Uterus (tissue), 4 donors: Measurements from ENCODE around the gene WTAP. TPM values are rescaled to one million over a fixed set of nuclear protein-coding genes. Genes with fewer than 3 reads are reported as not detected.
"Not testable (repeated sequence)": the region's sequence is repeated elsewhere in the genome, so short reads cannot be mapped to it uniquely, and the experiment has no call there.

ENCODE experiments used
- DNase-seq, 2 donors: peaks; one replicate each; pipeline ENCODE4 v3.0.0-alpha.2; 2019 to 2020
- H3K27ac ChIP-seq, 2 donors: fragments of 200-600 bp; sonication (generic); 1 replicate in 1 of 2; 2 replicates in 1 of 2; pipeline ENCODE4 v1.5.1; 2016 to 2018
- H3K27me3 ChIP-seq, 2 donors: fragments of 200-600 bp; sonication (generic); one replicate each; pipeline ENCODE4 v1.5.1; 2018 to 2019; ENCODE audit warnings: control low read depth in 1 of 2
- H3K36me3 ChIP-seq, 2 donors: fragments of 200-600 bp; sonication (generic); one replicate each; pipeline ENCODE4 v1.5.1; 2019; ENCODE audit warnings: control low read depth in 1 of 2
- H3K4me1 ChIP-seq, 2 donors: fragments of 200-600 bp; sonication (generic); one replicate each; pipeline ENCODE4 v1.5.1; 2018 to 2019; ENCODE audit warnings: control low read depth in 1 of 2
- H3K4me3 ChIP-seq, 2 donors: fragments of 200-600 bp; sonication (generic); 1 replicate in 1 of 2; 2 replicates in 1 of 2; pipeline ENCODE4 v1.5.1; 2018 to 2019; ENCODE audit warnings: mild to moderate bottlenecking in 1 of 2
- H3K9me3 ChIP-seq, 2 donors: fragments of 200-600 bp; sonication (generic); one replicate each; pipeline ENCODE4 v1.5.1; 2019; ENCODE audit warnings: control low read depth in 1 of 2
- POLR2A ChIP-seq, 2 donors: fragments of 450-650 bp; IDR thresholded peaks; one replicate each; pipeline ENCODE4 v1.6.1; 2016; ENCODE audit warnings: antibody characterized with exemption in 2 of 2, mild to moderate bottlenecking in 1 of 2, moderate library complexity in 1 of 2
- intact Hi-C: fragments of 100-400 bp; cut with DNase I; formaldehyde crosslinking; loops from one replicate; pipeline ENCODE4 v1.15.1; 2023; ENCODE audit warnings: low total_unique reads
- total RNA-seq, 4 donors: library from RNA; depleted of rRNA in 3 of 4; stranded (reverse); fragments of >200 nt in 3 of 4; gene quantifications; one replicate each; pipeline versions ENCODE4 v1.1.0 to v1.2.4, GENCODE V29; 2014 to 2023
- TF ChIP-seq, protein P1 (sequence below), 4 experiments: fragments of 200-600 bp in 2 of 4; fragments of 450-650 bp in 2 of 4; sonication (generic) in 2 of 4; IDR thresholded peaks; one replicate each; pipeline ENCODE4 v1.5.1; 2016 to 2019; ENCODE audit warnings: antibody characterized with exemption in 4 of 4, mild to moderate bottlenecking in 2 of 4, moderate library complexity in 1 of 4
- donor health status: DM: yes; HTN: yes; CAD: no.

WTAP gene
- total RNA-seq, 4 donors from 2014 or later = 33.3 to 139 (median 95.9) TPM

DNA sequence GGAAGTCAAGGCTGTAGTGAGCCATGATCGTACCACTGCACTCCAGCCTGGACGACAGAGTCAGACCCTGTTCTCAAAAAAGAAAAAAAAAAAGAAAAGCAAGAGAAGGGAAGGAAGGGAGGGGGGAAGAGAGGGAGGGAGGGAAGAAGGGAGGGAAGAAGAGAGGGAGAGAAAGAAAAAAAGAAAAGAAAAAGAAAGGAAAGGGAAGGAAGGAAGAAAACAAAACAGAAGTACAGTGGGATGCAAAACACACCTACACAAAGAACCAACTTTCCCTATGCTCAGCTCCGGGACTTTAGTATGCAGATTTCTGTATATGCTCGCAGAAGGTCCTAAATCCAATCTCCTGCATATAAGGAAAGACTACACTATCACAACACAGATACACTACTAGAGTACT, 2.5 kb upstream of the WTAP start:
- H3K36me3 ChIP-seq = no peaks in the 10 kb centered on the region
- H3K4me1 ChIP-seq = peaks cover 0 to 8% of the 10 kb centered on the region in 2 donors
- H3K9me3 ChIP-seq = no peaks in the 10 kb centered on the region
- H3K27me3 ChIP-seq = no peaks in the 10 kb centered on the region
- no peak for DNase-seq
- no peak overlapping the region for H3K4me3 ChIP-seq
- TF ChIP-seq POLR2A (IDR thresholded peaks at IDR 0.05) = no peak
- TF ChIP-seq, protein P1, sequence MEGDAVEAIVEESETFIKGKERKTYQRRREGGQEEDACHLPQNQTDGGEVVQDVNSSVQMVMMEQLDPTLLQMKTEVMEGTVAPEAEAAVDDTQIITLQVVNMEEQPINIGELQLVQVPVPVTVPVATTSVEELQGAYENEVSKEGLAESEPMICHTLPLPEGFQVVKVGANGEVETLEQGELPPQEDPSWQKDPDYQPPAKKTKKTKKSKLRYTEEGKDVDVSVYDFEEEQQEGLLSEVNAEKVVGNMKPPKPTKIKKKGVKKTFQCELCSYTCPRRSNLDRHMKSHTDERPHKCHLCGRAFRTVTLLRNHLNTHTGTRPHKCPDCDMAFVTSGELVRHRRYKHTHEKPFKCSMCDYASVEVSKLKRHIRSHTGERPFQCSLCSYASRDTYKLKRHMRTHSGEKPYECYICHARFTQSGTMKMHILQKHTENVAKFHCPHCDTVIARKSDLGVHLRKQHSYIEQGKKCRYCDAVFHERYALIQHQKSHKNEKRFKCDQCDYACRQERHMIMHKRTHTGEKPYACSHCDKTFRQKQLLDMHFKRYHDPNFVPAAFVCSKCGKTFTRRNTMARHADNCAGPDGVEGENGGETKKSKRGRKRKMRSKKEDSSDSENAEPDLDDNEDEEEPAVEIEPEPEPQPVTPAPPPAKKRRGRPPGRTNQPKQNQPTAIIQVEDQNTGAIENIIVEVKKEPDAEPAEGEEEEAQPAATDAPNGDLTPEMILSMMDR (IDR thresholded peaks at IDR 0.05) = no peak
- intact Hi-C loops = loop anchor here (5.0 kb wide), 1 partner anchor 38 kb away; the partner anchor contains the start of gene ACAT2
- H3K27ac ChIP-seq = no peak overlapping the region

DNA sequence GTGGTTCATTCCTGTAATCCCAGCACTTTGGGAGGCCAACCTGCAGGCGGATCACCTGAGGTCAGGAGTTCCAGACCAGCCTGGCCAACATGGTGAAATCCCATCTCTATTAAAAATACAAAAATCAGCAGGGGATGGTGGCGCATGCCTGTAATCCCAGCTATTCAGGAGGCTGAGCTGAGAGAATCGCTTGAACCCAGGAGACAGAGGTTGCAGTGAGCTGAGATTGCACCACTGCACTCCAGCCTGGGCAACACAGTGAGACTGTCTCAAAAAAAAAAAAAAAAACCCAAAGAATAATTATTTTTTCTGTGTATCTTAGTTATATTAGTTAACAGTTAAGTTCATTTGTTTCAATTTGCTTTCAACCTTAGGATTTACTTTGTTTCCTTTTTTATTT, 2.1 kb upstream of the WTAP start:
- DNase-seq, H3K36me3 ChIP-seq, H3K9me3 ChIP-seq, H3K4me3 ChIP-seq, H3K27me3 ChIP-seq, H3K27ac ChIP-seq: not testable (repeated sequence)
- peaks cover 0 to 12% of the 10 kb centered on the region in 2 donors for H3K4me1 ChIP-seq
- intact Hi-C loops = loop anchor here (5.0 kb wide), 1 partner anchor 37 kb away; the partner anchor contains the start of gene ACAT2

DNA sequence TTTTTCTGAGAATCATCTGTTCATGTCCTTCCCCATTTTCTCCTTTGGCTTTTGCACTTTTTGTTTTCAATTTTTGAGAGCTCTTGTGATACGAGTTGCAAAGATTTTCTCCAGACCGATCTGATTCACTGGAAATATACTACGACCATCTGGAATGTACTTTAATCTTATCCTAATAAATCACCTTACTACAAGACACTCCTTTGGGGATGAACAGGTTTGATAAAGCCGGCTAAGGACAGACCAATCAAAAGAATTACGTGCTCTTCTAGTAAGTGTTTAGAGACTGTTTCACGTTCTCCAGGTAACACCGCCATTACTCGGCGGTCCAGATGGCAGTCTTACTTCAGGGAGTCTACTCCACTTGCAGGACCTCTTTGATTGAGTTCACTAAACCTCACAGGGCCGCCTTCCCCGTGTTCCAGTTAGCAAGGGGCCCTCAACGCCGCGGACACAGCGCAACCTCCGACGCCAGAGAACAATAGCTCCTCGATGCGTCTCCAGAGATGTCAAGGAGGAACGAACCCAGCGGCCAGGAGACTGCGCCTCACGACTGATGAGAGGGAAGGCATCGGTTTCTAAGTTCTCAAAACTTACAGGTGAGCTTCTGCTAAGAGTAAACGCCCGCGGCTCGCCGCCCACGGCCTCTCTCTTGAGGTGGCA, 920 bp upstream of the WTAP start:
- no peaks in the 10 kb centered on the region for H3K36me3 ChIP-seq
- H3K4me1 ChIP-seq = peaks cover 0 to 20% of the 10 kb centered on the region in 2 donors
- no peaks in the 10 kb centered on the region for H3K9me3 ChIP-seq
- H3K4me3 ChIP-seq = peak overlapping the region; percentile 93 to 94
- intact Hi-C loops = loop anchor here (5.0 kb wide), 1 partner anchor 36 kb away; the partner anchor contains the start of gene ACAT2
- TF ChIP-seq POLR2A (IDR thresholded peaks at IDR 0.05) = no peak
- TF ChIP-seq, protein P1 (IDR thresholded peaks at IDR 0.05) = no peak
- no peak for DNase-seq
- no peaks in the 10 kb centered on the region for H3K27me3 ChIP-seq
- H3K27ac ChIP-seq = peak overlapping the region; percentile 99

DNA sequence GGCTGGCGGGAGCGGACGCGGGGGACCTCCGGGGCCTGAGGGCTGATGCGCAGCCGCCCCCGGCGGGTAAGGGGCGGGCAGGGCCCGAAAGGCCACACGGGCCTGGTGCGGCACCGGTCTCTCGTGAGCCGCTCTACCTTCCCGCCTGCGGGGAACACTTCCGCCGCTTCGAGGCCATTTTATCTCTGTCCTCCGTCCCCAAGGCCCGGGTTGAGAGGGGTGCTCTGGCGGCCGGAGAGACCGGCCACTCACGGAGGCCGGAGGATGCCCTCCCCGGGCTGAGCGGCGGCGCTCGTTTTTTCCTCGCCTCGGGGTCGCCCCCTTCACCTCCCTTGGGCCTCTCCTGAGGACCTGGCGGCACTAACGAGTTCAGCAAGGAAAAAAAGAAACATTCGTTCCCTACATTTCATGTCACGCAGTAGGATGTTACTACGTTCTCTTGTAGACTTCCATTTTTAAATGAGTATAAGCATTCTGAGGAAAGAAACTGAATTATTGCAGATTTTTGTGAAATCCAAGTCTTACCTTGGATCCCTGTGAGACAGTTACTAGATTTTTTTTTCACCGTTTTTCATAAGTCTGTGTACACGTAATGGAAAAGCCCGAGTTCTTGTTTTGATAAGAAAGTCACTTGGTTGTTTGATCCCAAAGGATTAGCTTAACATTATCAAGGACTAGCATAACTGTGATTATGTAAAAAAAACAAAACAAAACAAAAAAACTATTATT, 575 bp downstream of the WTAP start:
- H3K9me3 ChIP-seq = no peaks in the 10 kb centered on the region
- no peaks in the 10 kb centered on the region for H3K27me3 ChIP-seq
- peaks cover 0 to 20% of the 10 kb centered on the region in 2 donors for H3K4me1 ChIP-seq
- no peak for DNase-seq
- intact Hi-C loops = loop anchor here (5.0 kb wide), 1 partner anchor 34 kb away; the partner anchor contains the start of gene ACAT2
- H3K36me3 ChIP-seq = no peaks in the 10 kb centered on the region
- TF ChIP-seq, protein P1 (IDR thresholded peaks at IDR 0.05) = no peak
- TF ChIP-seq POLR2A (IDR thresholded peaks at IDR 0.05) = no peak
- peak overlapping the region; percentile 99 for H3K27ac ChIP-seq
- peak overlapping the region; percentile 93 to 94 for H3K4me3 ChIP-seq

DNA sequence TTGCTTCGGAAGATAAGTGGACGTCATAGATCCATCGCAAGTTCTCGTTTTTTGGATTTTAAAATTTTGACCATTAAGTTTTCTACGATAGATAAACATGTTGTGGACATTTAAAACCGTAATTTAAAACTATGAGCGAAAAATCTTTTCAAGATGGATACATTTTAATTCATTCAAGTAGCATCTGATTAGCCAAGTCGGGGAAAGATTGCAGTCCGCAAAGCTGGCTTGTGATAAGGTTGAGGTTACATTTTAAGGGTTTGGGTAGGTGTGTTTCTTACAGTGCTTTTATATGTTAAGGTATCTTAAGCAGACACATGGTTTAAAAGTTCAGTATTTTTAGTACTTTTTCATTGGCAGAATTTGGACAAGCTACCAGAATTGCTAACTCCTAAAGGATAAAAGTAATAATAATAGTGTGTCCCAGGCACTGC, 1.2 kb downstream of the WTAP start:
- Histone ChIP-seq H3K4me1 (peaks cover 0 to 20% of the 10 kb centered on the region in 2 donors), H3K9me3 (no peaks in the 10 kb centered on the region), H3K27me3 (no peaks in the 10 kb centered on the region), H3K27ac (peak overlapping the region; percentile 99), H3K36me3 (no peaks in the 10 kb centered on the region), H3K4me3 (peak overlapping the region; percentile 93 to 94)
- intact Hi-C loops = loop anchor here (5.0 kb wide), 1 partner anchor 34 kb away; the partner anchor contains the start of gene ACAT2
- DNase-seq = no peak
- TF ChIP-seq POLR2A (IDR thresholded peaks at IDR 0.05) = no peak
- TF ChIP-seq, protein P1 (IDR thresholded peaks at IDR 0.05) = no peak
